Right lung (tissue), 5 donors: ENCODE measurements around the gene VILL. TPM values are rescaled to one million over a fixed set of nuclear protein-coding genes. Genes with fewer than 3 reads are reported as not detected.
"Not testable (repeated sequence)": the region's sequence is repeated elsewhere in the genome, so short reads cannot be mapped to it uniquely, and the experiment has no call there.

Source experiments
- DNase-seq, 2 donors: peaks; one replicate each; pipeline ENCODE4 v3.0.0-alpha.2; 2013
- polyA plus RNA-seq, 5 donors: library from polyadenylated mRNA; unstranded; fragments of 120-200 nt; gene quantifications; one replicate each; pipeline versions ENCODE4 v1.2.1 to v1.2.3, GENCODE V29; 2013; ENCODE audit warnings: inconsistent platforms in 1 of 5, low replicate concordance in 1 of 5; ENCODE audit not compliant: insufficient read length in 5 of 5, insufficient read depth in 1 of 5

Gene VILL
- polyA plus RNA-seq, 5 donors: 16.3 to 29.7 (median 25.3) TPM

DNA sequence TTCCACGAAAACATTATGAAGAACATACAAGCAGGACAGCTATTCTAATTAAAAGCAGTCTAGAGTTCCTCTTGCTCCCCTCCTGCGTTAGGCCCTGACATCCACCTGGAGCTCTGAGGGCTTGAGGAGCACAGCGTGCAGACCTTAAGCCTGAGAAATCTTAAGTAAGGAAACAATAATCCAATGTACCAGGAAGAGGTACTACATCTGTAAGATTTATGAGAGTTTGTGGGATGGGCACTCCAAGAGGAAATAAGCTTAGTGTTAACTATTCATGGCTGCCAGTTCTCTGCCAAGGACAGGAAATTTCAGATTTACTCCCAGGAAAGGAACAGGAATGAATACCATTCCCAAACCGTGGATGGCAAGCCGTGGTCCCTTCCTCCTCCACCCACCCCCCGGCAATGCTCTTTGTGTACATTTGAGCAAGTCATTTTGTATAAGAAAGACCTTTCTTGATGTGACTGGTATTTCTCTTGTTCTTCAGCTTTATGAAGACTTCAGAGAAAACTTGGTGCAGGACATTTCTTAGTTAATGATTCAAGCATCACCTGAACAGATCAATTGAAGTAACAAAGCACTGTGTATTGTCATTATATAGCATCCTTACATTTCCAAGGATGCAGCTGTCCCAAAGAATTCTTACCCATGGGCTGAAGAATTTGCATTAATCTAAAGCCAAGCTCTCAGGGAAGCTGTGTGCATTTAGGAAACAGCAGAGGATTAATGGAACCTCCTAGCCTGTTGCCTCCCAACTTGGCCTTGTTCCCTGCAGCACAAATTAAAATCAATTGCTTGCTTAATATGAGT, 28.8 kb upstream of the VILL start:
- no peak for DNase-seq

DNA sequence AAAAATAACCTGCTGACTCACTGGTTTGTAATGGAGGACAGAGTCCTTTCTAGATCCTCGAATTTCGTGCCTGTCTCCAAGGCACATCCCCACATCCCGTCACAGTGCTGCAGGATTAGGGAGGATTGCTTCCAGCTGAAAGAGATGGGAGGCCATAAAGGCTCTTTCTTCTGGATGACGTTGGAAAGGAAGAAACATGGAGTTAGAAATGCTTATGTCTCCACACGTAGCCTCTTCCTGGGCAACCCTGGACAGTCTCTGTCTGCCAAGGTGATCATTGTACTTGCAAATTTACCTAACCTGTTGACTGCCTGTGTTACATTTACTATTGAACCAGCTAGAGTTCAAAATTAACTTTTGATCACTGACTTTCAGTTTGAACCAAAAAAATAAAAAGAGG, 27.6 kb upstream of the VILL start:
- no peak for DNase-seq

DNA sequence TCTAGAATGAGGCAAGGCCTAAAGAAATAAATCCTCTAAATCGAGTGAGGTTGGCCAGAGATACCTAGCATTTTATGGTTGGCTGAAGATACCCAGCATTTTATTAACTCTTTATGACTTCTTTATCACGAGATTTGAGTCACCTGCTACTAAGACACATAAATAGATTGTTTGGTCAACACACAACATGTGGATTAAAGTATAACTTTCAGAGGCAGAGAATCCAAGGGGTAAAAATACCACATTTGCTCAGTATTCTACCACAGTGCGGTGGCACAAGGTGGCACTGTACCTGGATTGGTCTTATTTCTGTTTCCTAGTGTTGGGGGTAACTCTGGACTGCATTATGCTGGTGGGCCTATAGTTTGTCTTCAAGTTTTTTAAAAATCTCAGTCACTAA, 27.0 kb upstream of the VILL start:
- DNase-seq: no peak

DNA sequence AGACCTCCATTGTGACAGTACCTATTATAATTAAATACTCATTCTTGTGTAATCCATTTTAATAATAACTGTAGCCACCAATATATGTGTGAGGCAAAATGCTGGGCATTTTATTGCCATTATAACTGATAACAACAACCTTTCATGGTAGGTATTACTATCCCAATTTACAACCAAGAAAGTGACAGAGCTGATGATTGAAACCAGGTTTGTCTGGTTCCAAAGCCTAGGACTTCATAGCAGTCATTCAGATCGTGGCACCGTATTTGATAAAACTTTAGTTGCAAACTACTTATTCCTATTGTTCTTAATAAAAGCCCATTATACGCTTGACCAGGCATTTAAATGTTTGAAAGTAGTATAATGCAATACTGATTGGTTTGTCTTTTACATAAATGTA, 26.4 kb upstream of the VILL start:
- DNase-seq: no peak

- no peak for DNase-seq
Measured at GRCh38 chr3:37964716-37965115, 25.9 kb upstream of the VILL start.

- DNase-seq: no peak
Measured at GRCh38 chr3:37967260-37967881, 23.2 kb upstream of the VILL start.

- no peak for DNase-seq
Measured at GRCh38 chr3:37968199-37968598, 22.4 kb upstream of the VILL start.

DNA sequence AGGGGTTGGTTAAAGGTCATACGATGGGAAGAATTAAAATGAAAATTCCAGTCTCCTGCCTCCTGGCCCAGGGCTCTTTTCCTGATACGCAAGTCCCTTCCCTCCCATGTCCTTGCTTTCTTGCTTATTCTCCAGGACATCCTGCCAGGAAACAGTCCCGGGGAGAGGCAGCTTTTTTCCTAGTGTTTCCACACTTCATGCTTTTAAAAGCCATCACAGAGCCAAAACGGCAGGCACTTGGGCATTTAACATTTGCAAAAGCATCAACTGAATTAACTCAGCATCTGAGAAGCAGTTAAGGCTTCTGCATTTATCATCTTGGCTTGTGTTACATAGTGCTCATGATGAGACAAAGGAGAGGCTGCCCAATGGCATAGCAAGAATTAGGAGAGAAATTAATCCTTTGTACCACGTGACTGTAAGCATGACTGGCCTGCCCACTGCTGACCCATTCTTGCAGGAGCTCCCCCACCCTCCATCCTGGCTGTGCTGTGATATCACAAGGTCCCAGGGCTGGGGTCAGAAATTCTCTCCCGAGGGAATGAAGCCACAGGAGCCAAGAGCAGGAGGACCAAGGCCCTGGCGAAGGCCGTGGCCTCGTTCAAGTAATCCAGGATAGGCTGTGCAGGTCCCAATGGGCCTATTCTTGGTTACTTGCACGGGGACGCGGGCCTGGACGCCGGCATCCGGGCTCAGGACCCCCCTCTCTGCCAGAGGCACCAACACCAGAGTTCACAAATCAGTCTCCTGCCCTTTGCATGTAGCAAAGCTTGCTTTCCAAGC, 21.6 kb upstream of the VILL start:
- DNase-seq: no peak

GRCh38 chr3:37969596-37970100, 20.9 kb upstream of the VILL start:
- no peak for DNase-seq

DNA sequence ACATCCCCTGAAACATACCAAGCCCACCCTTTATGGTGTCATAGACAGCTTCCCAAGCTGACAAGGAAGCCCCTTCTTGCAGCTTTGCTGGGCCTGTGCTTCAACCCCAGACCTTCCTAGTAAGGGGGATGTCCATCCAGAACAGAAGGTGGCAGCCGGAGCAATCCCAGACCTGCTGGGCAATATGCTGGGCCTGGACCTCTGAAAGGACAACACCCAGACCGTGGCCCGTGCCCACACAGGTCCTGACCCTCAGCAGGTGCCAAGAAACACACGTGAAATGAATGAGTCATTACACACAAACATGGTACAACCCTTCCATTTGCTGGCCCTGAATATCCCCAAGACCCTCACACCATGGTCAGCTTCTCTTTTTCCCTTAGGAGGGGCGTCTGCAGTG, 19.8 kb upstream of the VILL start:
- DNase-seq: no peak

GRCh38 chr3:37971467-37971866, 19.1 kb upstream of the VILL start:
- DNase-seq: no peak

- not testable (repeated sequence) for DNase-seq
Measured at GRCh38 chr3:37972056-37972455, 18.5 kb upstream of the VILL start.

- no peak for DNase-seq
Measured at GRCh38 chr3:37973246-37974054, 17.1 kb upstream of the VILL start.

DNA sequence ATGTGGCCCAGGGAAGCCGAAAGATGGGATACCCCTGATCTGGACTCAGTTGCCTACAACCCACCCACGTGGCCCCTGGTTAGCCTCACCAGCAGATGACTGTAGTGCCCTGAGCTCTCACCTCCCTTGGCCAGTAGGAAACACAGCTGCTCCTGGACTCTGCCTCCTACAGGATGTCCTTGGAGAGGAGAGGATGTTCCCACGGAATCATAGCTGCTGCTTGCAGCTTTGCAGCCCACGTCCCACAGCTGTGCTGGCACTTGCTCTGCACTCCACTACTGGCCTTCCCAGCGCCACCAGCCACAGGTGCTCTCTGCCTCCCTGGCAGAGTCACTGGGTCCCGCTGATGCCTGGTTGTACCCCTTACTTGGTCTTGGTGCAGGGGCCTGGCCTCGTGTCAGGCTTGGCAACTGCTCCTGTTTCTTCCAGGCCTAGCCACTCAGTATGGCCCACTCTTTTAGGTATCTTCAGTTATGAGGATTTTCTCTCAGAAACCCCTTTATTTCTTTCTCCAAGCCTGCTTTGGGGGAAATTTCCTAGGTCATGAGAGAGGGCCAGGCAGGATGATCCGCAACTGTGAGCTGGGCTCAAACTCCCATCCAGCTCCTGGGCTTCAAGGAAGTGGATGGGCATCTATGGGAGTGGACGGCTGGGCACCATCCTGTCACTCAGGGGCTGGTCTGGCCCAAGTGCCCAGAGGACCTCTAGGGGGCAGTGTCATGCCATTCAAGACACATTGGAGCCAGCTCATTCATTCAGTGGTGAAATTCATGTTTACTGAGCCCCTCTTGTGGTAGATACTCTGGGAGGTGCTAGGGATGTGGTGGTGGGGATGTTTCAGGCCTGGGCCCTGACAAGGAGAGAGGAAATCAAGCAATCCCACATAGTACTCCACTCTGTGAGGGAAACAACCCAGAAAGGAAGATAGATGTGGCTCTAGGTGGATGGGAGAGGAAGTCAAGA, 16.2 kb upstream of the VILL start:
- DNase-seq: no peak

DNA sequence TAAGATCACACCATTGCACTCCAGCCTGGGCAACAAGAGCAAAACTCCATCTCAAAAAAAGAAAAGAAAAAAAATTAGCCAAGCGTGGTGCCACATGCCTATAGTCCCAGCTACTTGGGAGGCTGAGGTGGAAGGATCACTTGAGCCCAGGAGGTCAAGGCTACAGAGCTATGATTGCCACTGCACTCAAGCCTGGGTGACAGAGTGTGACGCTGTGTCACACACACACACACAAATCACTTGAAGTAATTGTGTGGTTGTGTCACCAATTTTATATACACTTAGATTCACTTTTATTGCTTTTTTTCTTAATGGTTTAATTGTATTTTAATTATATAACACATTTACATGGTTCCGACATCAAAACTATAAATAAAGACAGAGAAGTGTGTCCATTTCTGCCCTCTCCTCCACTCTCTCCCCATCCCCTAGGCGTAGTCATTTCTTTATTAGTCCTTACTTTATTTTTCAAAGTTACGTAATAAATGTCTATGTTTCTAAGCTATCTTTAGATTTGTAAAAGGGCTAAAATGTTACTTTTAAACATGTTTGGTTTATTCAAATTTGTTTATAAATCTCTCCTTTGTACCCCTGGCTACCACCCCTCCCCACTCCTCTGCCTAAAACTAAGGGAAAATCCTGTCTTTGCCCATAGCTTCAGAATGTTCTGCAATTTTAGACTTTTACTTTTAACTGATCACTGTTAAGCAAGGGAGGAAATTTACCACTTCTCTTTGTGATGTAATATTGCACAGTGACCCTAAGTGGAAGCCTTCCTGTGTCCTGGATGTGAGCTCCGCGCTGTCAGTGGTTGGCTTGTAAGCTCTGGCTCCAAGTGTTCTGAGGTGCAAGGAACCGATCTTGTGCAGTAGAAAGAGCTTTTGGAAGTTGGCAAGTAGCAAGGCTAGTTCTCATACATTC, 10.8 kb upstream of the VILL start:
- DNase-seq: no peak

DNA sequence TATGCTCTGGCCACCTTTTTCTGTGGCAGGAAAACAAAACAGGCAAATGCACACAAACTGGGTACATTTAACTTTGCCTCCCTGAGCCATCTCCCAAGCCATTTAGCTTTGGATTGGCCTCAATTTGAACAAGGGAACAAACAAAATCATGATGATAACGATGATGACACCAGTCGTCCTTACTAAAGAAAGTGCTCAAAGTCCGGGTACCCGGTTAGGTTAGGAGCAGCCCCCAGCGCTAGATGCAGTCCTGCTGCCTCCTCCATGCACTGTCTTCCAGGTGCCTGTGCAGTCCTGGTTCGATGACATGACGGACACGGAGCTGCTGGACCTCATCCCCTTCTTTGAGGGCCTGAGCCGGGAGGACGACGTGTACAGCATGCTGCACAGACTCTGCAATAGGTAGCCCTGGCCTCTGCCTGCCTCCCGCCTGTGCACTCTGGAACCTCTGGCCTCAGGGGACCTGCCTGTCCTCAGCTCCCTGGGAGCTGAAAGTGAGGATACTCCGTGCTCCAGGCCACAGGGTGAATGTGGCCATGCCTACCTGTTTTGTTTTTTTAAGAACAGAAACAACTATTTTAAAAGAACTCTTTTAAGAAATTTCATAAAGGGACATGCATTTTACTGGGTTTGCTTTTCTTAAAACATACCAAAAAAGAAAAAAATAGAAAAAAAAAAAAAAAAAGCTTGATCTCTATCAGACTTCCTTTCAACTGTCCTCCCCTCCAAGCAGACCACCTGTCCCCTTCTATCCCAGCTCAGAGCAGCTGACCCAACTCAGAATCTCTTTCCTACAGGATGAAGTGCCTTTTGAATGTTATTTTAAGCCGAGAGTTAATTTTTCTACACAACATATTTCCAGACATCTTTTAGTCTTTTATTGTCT, 9.9 kb upstream of the VILL start:
- DNase-seq: no peak

GRCh38 chr3:37981348-37981664, 9.3 kb upstream of the VILL start:
- no peak for DNase-seq

DNA sequence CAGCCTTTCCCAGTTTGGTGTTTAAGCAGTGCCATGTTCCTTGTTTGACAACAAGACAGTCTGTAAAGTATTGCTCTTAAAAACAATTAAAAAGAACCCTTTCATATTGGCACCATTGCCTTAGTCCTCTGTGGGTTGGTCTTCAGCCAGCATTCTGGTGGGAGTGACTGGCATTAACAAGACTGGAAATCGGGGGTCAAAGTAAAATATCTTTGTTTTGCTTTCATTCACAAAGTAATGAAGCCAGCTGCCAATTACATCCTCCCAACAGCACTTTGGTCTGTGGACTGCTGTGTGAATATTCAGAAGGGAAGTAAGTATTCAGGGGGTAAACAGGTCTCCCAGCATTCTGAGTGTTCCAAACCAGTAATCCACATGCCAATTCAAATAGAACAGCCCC, 8.3 kb upstream of the VILL start:
- no peak for DNase-seq

DNA sequence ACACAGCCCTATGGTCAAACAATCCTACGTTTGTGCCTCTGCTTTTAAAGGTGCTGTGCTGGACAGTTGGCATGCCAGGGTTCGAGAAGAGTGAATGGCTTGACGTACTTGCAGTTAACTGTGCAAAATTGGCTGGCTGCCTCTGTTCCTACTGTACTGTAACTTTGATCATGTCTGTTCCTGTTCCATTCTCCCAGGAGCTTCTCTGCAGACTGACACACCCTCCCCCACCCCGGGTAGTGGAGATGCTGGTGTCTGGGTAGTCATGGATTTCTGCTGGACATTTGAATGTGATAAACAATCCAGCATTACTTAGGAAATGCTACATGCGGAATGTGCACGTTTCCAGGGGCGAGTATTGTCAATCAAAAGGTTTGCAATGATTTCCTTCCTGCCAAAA, 6.5 kb upstream of the VILL start:
- DNase-seq: no peak
